Skeletal muscle cell (primary cell): ENCODE data around the gene CDX4.
"Not testable (repeated sequence)": the region's sequence is repeated elsewhere in the genome, so short reads cannot be mapped to it uniquely, and the experiment has no call there.

ENCODE experiments used
- DNase-seq: peaks from one replicate; pipeline ENCODE4 v3.0.0-alpha.2; 2010; ENCODE audit warnings: low read depth
- H3K4me3 ChIP-seq: 2 replicates; pipeline ENCODE4 v1.5.1; 2011; ENCODE audit warnings: low read depth, mild to moderate bottlenecking, control low read depth, low read length, moderate library complexity

The CDX4 gene, protein sequence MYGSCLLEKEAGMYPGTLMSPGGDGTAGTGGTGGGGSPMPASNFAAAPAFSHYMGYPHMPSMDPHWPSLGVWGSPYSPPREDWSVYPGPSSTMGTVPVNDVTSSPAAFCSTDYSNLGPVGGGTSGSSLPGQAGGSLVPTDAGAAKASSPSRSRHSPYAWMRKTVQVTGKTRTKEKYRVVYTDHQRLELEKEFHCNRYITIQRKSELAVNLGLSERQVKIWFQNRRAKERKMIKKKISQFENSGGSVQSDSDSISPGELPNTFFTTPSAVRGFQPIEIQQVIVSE

DNA sequence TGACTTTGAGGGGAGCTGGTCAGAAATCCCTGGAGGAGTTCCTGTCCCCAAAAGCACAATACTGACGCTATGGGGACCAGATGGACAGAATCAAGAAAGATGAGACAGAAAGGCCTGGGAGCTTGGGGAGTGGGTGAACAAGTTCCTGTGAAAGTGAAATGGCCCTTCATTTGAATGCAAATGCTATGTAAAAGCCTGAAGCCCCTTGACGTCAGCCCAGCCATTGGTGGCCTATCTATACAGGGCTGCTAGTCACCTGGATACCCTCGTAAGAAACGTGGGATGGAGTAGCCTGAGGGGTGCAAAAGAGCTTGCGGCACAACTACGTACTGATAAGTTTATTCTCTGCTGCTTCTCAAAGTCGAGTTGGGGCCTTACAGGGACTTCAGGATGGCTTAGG is at the start of gene CDX4:
Gene CDX4 (plus strand): TSS at position 223 of the 400 bp plus-strand sequence. CDS start 201 bp downstream, outside the sequence.
- H3K4me3 ChIP-seq, result no peak within 1 kb of the TSS
- DNase-seq, result no peak

DNA sequence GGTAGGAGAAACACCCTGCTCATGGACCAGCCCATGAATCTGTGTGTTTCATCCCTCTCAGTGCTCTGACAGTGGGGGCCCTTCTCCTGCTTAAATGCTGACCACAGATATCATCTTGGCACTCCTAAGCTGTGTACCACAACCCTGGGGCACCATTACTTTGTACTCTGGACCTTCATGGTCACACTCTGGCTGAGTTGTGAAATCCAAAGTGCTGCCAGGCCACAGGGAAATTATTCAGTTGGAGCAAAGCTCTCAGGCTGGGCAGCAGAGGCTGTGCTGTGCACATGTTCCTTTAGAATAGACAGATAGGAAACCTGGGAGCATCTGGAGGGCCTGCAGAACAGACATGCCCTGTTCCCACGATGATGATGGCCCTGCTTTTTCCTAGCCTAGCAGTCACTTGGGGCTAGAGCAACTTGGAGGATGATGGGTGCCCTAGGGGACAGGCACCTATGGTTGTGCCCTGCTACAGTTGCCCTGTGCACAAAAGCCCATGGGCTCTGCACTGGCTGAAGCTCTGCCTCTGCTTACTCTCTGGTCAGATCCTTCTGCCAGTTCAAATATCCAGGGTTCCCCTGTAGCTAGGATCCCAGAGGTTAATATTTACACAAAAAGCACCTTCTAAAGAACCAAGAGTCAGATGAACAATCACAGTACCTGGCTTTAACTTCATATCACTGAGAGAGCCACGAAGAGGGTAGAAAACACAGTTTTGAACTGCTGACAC is 48.5 kb upstream of the CDX4 start:
- no peak overlapping the region for H3K4me3 ChIP-seq
- no peak for DNase-seq

DNA sequence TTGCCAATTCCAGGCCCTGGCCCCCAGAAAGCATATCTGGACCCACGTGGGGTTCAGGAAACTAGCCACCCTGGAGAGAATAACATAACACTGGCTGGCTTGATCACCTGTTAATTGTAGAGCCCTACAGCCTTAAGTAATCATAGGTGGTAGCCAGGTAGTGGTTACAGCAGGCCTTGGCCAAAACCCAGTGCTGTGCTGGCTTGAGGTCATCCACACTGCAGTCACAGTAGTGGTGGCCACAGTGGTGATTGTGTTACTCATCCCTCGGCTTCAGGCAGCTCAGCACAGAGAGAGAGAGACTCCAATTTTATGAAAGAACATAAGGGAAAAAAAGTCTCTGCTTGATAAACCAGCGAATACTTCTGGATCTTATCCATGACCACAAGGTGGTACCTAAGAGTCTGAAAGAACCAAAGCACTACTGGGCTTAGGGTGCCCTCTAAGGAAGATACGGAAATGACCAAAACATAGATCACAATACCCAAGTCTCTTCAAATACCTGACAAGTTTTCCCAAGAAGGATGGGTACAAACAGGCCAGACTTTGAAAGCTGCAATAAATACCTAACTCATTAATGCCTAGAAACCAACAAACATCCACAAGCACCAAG is 46.6 kb upstream of the CDX4 start:
- H3K4me3 ChIP-seq, result no peak overlapping the region
- no peak for DNase-seq

DNA sequence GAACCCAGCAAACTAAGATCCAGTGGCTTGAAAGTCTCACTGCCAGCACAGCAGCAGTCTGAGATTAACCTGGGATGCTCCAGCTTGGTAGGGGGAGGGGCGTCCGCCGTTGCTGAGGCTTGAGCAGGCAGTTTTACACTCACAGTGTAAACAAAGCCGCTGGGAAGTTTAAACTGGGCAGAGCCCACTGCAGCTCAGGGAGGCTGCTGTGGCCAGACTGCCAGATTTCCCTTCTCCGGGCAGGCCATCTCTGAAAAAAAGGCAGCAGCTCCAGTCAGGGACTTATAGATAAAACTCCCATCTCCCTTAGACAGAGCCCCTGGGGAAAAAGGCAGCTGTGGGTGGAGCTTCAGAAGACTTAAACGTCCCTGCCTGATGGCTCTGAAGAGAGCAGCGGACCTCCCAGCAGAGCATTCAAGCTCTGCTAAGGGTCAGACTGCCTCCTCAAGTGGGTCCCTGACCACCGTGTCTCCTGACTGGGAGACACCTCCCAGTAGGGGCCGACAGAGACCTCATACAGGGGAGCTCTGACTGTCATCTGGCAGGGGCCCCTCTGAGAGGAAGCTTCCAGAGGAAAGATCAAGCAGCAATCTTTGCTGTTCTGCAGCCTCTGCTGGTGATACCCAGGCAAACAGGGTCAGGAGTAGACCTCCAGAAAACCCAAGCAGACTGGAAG is 45.1 kb upstream of the CDX4 start:
- no peak overlapping the region for H3K4me3 ChIP-seq
- no peak for DNase-seq

DNA sequence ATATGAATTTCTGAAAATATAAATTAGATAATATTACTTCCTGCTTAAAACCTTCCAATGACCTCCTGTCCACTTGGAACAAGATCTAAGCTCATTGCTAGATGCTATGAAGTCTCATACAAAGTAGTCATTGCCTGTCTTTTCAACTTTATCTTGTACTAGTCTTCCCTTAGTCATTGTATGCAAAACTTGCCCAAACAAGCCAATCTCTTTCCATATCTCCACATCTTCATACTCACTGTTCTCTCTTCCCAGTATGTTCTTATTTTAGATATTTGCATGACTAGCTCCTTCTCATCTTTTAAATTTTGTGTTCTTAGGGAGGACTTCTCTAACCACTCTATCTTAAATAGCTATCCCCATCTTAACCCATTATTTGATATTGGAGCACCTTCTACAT is 33.9 kb upstream of the CDX4 start:
- no peak overlapping the region for H3K4me3 ChIP-seq
- DNase-seq, result no peak

DNA sequence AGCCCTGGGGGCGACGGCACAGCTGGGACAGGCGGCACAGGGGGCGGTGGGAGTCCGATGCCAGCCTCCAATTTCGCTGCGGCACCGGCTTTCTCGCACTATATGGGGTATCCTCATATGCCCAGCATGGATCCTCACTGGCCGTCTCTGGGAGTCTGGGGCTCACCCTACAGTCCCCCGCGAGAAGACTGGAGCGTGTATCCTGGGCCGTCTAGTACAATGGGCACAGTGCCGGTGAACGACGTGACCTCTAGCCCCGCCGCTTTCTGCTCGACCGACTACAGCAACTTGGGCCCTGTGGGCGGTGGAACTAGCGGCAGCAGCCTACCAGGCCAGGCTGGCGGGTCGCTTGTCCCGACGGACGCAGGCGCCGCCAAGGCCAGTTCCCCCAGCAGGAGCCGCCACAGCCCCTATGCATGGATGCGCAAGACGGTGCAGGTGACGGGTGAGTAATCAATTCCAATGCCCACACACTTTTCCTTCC is 500 bp downstream of the CDX4 start:
- no peak for DNase-seq

DNA sequence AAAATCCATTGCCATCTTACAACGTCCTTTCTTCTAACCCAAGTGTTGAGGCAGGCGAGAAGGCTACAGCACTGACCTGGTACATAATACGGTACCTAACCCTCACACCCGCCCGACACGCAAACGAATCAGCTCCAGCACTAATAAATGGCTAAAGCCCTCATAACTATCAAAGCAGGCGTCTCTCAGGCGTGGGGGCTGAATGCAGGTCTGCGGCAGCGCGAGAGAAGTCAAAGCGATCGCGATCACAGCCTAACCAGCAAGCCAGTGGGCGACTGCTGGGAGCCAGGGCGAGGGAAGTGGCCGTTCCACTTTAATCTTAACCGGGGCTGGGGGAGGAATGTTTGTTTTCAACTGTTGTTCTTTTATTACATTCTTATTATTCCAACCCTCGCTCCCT is 1.5 kb downstream of the CDX4 start:
- DNase-seq, result no peak
- H3K4me3 ChIP-seq, result no peak overlapping the region

More for the DNA sequence above, 500 bp downstream of the CDX4 start:
- H3K4me3 ChIP-seq, result no peak overlapping the region

DNA sequence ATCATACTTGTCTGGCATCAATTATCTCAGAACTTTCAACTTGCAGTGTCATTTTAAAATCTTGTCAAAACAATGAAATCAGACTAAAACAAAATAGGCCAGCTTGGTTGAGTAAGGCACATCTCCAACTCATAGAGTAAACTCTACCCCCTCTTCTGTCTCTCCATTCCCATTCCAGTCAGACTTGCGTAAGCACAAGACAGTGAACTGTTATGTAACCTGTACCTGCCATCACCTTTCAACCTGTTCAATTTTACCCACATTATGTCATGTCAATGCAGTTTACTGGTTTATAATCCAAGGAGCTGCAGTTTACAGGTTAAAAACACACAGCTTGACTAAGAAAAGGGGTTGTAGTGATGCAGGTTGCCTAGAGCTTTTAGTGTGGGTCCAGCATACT is 8.3 kb downstream of the CDX4 start:
- H3K4me3 ChIP-seq, result no peak overlapping the region
- DNase-seq, result no peak

DNA sequence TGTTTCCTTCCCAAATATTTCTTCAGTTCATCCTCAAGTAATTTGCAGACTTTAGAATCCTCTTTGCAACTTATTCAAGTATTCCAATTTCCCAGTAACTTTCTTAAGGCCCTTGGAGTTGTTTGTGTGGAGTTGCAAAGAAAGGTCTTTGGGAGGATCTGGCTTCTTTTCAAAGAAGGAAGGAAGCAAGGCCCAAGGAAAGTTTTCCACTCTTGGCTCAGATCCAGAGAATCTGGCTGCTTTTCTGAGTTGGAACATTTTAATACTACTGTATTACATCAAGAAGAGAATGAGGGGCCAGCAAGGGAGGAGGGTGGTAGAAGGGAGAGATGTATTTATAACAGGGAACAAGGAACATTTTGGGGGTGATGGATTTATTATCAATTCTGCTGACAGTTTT is 10.5 kb downstream of the CDX4 start:
- DNase-seq, result no peak

DNA sequence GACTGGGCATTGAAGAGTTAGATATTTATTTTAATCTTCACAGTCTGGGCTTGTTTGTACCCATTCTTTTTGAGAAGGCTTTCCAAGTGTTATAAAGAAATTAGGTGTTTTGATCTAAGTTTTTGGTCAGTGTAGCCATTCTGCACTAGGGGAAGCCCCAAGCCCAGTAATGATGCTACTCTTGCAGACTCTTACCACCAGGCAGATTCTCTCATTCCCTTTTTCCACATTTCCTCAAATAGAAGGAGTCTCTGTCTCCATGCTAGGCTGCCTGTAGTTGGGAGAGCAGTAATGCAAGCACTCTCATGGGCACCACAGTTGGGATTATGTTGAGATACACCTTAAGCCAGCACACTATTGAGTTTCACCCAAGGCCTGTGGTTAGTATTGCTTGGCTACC is 21.5 kb downstream of the CDX4 start:
- H3K4me3 ChIP-seq, result no peak overlapping the region
- no peak for DNase-seq

More for the DNA sequence above, 10.5 kb downstream of the CDX4 start:
- H3K4me3 ChIP-seq, result no peak overlapping the region

DNA sequence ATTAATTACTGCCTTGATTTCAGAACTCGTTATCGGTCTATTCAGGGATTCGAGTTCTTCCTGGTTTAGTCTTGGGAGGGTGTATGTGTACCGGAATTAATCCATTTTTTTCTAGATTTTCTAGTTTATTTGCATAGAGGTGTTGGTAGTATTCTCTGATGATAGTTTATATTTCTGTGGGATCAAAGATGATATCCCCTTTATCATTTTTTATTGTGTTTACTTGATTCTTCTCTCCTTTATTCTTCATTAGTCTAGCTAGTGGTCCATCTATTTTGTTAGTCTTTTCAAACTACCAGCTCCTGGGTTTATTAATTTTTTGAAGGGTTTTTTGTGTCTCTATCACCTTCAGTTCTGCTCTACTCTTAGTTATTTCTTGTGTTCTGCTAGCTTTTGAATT is 32.1 kb downstream of the CDX4 start:
- no peak overlapping the region for H3K4me3 ChIP-seq
- DNase-seq, result no peak

DNA sequence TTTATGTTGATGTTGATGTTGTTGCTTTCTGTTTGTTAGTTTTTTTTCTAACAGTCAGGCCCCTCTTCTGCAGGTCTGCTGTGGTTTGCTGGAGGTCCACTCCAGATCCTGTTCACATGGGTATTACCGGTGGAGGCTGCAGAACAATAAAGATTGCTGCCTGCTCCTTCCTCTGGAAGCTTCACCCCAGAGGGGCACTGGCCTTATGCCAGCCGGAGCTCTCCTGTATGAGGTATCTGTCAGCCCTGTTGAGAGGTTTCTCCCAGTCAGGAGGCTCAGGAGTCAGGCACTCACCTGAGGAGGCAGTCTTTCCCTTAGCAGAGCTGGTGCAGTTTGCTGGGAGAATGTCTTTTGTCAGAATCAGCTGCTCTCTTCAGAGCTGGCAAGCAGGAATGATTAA is 34.7 kb downstream of the CDX4 start:
- no peak overlapping the region for H3K4me3 ChIP-seq
- no peak for DNase-seq

DNA sequence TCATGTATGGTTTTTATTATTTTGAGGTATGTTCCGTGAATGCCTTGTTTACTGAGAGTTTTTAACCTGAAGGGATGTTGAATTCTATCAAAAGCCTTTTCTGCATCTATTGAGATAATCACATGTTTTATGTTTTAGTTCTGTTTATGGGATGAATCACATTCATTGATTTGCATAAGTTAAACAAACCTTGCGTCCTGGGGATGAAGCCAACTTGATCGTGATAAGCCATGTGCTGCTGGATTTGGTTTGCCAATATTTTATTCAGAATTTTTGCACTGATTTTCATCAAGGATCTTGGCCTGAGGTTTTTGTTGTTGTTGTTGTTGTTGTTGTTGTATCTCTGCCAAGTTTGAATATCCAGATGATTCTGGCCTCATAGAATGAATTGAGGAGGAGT is 43.8 kb downstream of the CDX4 start:
- no peak for DNase-seq
- no peak overlapping the region for H3K4me3 ChIP-seq

DNA sequence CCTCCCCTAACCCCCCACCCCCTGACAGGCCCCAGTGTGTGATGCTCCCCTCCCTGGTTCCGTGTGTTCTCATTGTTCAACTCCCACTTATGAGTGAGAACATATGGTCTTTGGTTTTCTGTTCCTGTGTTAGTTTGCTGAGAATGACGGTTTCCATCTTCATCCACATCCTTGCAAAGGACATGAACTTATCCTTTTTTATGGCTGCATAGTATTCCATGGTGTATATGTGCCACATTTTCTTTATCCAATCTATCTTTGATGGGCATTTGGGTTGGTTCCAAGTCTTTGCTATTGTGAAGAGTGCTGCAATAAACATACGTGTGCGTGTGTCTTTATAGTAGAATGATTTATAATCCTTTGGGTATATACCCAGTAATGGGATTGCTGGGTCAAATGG is 45.3 kb downstream of the CDX4 start:
- not testable (repeated sequence) for H3K4me3 ChIP-seq, DNase-seq
